ENCODE data around the gene ENPEP. TPM values are rescaled to one million over a fixed set of nuclear protein-coding genes. Genes with fewer than 3 reads are reported as not detected.

ENPEP gene
- total RNA-seq, 1 donor from 2014 or later, result not detected

DNA sequence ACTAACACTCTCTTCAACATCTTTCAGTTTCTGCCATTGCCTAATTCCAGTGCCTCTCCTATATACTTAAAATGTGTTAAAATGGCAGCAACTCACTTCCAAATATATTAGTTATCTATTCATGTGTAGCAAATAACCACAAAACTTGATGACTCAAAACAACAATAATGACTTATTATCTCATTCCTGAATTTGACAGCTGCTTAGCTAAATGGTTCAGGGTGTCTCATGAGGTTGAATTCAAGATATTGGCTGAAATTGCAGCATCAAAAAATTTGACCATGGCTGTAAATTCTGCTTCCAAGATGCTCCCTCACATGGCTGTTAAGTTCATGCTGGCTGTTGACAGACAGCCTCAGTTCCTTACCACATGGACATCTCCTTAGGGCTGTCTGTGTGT, 121.6 kb downstream of the ENPEP start:
- no peak for DNase-seq (ENCODE audit: low read depth, low spot score)

GRCh38 chr4:110602061-110602460, 126.1 kb downstream of the ENPEP start:
- no peak for DNase-seq (ENCODE audit: low read depth, low spot score)

DNA sequence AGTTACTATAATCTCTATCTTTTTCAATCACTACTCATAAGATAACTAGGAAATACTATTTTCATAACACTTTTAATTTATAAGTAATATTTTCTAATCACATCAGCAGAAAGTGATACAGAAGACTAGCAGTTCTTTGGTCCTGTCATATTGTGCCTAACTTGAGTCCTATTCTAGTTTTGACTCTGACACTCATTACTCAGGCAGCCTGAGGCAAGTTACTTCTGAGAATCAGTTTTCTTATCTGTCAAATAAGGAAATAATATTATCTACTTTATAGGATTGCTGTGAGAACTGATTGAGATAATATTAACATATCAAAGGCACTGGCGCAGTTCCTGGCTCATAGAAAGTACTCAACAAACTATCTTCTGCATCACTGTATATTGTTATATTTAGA, 129.1 kb downstream of the ENPEP start:
- DNase-seq (ENCODE audit: low read depth, low spot score), result no peak

DNA sequence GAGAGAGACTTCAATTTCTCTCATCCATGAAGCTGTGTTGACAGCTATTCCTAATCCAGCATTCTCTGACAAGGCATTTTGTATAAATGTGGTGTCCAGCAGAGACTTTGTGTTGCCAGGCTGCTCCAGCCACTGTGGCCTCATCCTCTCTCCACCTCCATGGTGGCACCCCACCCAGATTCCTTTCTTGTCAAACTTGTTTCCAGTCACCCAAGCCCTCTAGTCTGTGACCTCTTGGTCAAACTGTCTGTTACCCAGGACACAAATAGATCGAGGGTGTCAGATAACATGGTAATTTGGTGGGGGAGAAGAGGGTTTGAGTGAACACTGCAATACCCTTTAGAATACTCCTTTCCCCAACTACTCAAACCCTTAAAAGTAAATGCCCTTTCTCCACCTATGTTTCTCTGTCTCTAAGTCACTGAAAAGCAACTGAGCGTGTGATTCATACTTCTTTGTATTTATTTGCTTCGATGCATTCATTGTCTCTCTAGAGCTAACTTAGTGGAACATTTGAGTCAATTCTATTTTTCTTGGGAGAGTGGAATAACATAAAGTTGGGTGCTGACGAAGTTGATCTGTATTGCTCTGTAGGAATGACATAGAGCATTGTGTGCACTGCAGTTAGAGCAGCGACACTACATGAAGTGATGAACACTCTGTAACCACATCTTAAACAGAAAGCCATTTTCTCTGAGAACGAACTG, 133.2 kb downstream of the ENPEP start:
- no peak for DNase-seq (ENCODE audit: low read depth, low spot score)

GRCh38 chr4:110610620-110610939, 134.6 kb downstream of the ENPEP start:
- no peak for DNase-seq (ENCODE audit: low read depth, low spot score)

DNA sequence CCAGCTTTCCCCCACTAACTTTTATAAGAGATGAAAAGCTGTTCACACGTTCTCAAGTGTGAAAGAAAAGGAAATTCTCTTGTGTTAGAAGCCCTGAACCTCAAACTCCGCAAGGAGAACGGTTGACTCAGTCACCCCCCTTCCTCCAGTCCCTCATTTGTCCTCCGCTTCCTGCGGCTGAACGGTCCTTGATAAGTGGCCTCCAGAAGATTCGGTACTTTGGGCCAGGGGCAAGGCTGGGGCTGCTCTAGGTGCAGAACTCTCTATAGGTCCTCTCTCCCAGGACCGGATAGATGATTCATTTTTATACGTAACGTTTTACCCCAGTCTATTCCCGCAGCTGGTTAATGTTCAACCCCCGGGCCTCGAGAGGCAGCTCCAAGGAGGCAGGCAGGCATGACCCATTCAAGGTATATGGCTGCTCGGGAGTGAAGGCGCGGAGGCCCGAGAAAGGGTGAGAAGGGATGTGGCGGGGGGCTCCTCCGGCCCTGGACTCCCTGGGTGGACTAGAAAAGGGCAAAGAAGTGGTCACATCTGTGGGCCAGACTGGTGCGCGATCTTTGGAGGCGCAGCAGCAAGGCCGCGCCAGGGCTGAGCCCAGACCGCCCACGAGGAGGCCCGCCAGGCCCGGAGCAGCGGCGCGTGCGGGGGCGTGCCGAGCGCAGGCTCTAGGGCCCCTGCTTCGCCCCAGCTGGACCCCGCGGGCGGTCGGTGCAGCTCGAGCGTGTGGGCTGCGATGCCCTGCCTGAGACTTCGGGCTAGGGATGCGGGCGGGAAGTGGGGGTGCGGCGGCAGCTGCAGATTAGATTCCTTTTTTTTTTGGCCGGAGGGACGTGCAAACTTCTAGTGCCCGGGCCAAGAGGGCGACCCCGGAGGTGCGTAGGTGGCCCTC, 135.2 kb downstream of the ENPEP start:
- no peak for DNase-seq (ENCODE audit: low read depth, low spot score)

- DNase-seq (ENCODE audit: low read depth, low spot score), result no peak
Measured at GRCh38 chr4:110611968-110612447, 136.1 kb downstream of the ENPEP start.

GRCh38 chr4:110612631-110613269, 136.8 kb downstream of the ENPEP start:
- DNase-seq (ENCODE audit: low read depth, low spot score), result no peak

DNA sequence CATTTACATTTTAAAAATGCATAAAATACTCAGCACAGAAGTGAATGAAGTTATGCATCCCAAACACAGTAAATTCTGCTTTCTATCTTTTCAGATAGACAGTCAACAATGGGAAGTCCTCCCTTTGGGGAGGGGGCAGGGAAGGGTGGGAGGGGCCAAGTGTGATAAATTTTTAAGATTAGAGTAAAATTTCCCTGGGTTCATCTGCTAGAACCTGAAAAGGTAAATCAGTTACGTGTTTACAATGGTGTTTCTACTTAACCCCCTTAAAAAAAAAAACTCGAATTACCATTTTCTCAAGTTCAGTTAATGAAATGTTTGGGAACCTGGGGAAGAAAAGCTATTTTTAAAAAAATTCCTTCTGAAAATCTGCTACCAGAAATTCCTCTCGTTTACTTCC, 137.8 kb downstream of the ENPEP start:
- DNase-seq (ENCODE audit: low read depth, low spot score), result no peak

DNA sequence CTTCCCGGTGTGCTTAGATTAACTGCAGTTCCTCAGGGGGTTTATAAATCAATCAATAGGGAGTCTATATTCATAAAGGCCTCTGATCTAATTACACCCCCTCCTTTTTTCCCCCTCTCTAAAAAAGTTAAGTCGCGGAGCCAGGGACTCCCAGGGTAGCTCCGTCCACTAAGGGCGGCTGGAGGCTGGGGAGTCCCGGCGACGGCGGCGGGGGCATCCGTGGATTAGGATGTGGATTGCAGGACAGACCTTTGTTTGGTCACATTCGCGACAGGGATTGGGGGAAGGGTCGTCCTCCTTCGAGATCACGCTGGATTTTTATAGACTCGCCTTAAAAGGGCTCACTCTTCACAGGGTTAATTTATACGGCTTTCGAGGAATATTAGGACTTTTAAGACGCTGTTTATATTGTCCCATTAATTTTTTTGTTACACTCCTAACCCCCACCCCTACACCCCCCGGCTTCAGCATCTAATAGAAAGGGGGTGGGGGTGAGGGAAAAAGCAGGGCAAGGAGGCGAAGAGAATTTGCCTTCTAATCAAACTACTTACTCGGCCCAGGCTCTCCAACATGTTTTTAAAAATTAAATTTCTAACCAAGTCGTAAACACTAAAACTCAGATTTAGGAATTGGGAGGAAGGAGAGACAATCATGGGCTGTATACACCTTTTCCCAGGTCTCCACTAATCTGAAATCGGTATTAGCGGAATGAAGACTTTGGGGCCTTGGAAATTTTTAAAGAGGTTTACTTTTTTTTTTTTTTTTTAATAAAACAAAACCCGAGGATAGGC, 138.4 kb downstream of the ENPEP start:
- no peak for DNase-seq (ENCODE audit: low read depth, low spot score)

Other genes with a start within 250 kb of the ENPEP start
- 0.26 TPM in 1 of 2 replicates, not detected in the other for gene PITX2, start 146.9 kb downstream of the ENPEP start, total RNA-seq

Measured in pulmonary artery endothelial cell (primary cell).